Fibroblast of villous mesenchyme (primary cell): ENCODE data around the gene SERPINA4. TPM values are rescaled to one million over a fixed set of nuclear protein-coding genes. Genes with fewer than 3 reads are reported as not detected.

Experiments
- DNase-seq: peaks from one replicate; pipeline ENCODE4 v3.0.0-alpha.2; 2010; ENCODE audit warnings: low read depth
- H3K4me3 ChIP-seq: 2 replicates; pipeline ENCODE4 v1.5.1; 2011; ENCODE audit warnings: low read depth, mild to moderate bottlenecking, low read length
- CTCF ChIP-seq: IDR thresholded peaks from 2 replicates; pipeline ENCODE4 v1.5.1; 2012; ENCODE audit warnings: low read depth, mild to moderate bottlenecking, low read length; ENCODE audit not compliant: insufficient read depth
- total RNA-seq: library from RNA; depleted of rRNA; stranded (reverse); fragments of >200 nt; gene quantifications from 2 replicates; pipeline ENCODE4 v1.2.3, GENCODE V29; 2012

Gene SERPINA4
- total RNA-seq, 1 donor, result not detected

GRCh38 chr14:94595912-94596311 is 34.7 kb downstream of the SERPINA4 start:
- no peak for TF ChIP-seq CTCF
- no peak for DNase-seq

GRCh38 chr14:94596361-94596760 is 35.1 kb downstream of the SERPINA4 start:
- no peak overlapping the region for H3K4me3 ChIP-seq
- TF ChIP-seq CTCF, result no peak
- DNase-seq, result no peak

More at GRCh38 chr14:94595912-94596311, 34.7 kb downstream of the SERPINA4 start:
- no peak overlapping the region for H3K4me3 ChIP-seq

- TF ChIP-seq CTCF, result no peak
- DNase-seq, result no peak
Measured at GRCh38 chr14:94597788-94598187, 36.5 kb downstream of the SERPINA4 start.

GRCh38 chr14:94598506-94598815 is 37.2 kb downstream of the SERPINA4 start:
- no peak for TF ChIP-seq CTCF
- no peak overlapping the region for H3K4me3 ChIP-seq
- DNase-seq, result no peak

More at GRCh38 chr14:94597788-94598187, 36.5 kb downstream of the SERPINA4 start:
- H3K4me3 ChIP-seq, result no peak overlapping the region

GRCh38 chr14:94598816-94599655 is 37.8 kb downstream of the SERPINA4 start:
- peak; percentile 88 for DNase-seq
- no peak overlapping the region for H3K4me3 ChIP-seq
- no peak for TF ChIP-seq CTCF

- TF ChIP-seq CTCF, result no peak
Measured at GRCh38 chr14:94599656-94600004, 38.4 kb downstream of the SERPINA4 start.

GRCh38 chr14:94600148-94600545 is 38.9 kb downstream of the SERPINA4 start:
- no peak for DNase-seq
- no peak overlapping the region for H3K4me3 ChIP-seq
- TF ChIP-seq CTCF, result no peak

More at GRCh38 chr14:94599656-94600004, 38.4 kb downstream of the SERPINA4 start:
- DNase-seq, result no peak
- no peak overlapping the region for H3K4me3 ChIP-seq
